MCF 10A (cell line): ENCODE data around the gene LMLN. TPM values are rescaled to one million over a fixed set of nuclear protein-coding genes. Genes with fewer than 3 reads are reported as not detected.

Experiments used
- BruUV-seq: library from RNA; stranded (reverse); fragments of 400-500 nt; replicated peaks from 2 replicates; lab custom pipeline; 2021; lab: Mats Ljungman, UMichigan
- CTCF ChIA-PET: fragments of 300-600 bp; sonication (Branson Sonifier 250); formaldehyde crosslinking; extraction: SDS; loops from one replicate; lab custom pipeline; 2021; ENCODE audit warnings: antibody characterized with exemption, inconsistent platforms; lab: Yijun Ruan, JAX
- POLR2A ChIA-PET: fragments of 300-600, 350-650 bp; sonication (Branson Sonifier 250); formaldehyde crosslinking; extraction: SDS; loops from one replicate; lab custom pipeline; 2020; ENCODE audit warnings: antibody characterized with exemption, inconsistent platforms; lab: Yijun Ruan, JAX
- DNase-seq: peaks from one replicate; pipeline ENCODE4 v3.0.0-alpha.2; 2018; ENCODE audit not compliant: unreplicated experiment
- H3K27ac Mint-ChIP-seq: one replicate; pipeline ENCODE4 v1.8.0; 2022; ENCODE audit warnings: mild to moderate bottlenecking, low read depth, mixed read lengths; ENCODE audit not compliant: unreplicated experiment
- H3K27me3 Mint-ChIP-seq: one replicate; pipeline ENCODE4 v1.8.0; 2022; ENCODE audit warnings: mixed read lengths; ENCODE audit not compliant: insufficient read depth, unreplicated experiment
- H3K36me3 Mint-ChIP-seq: one replicate; pipeline ENCODE4 v1.8.0; 2022; ENCODE audit warnings: mild to moderate bottlenecking, moderate library complexity, mixed read lengths; ENCODE audit not compliant: insufficient read depth, unreplicated experiment
- H3K4me1 Mint-ChIP-seq: one replicate; pipeline ENCODE4 v1.8.0; 2022; ENCODE audit warnings: mixed read lengths; ENCODE audit not compliant: insufficient read depth, unreplicated experiment
- H3K4me3 Mint-ChIP-seq: one replicate; pipeline ENCODE4 v1.8.0; 2022; ENCODE audit warnings: mild to moderate bottlenecking, moderate library complexity, mixed read lengths; ENCODE audit not compliant: unreplicated experiment
- H3K9me3 Mint-ChIP-seq: one replicate; pipeline ENCODE4 v1.8.0; 2022; ENCODE audit warnings: mixed read lengths; ENCODE audit not compliant: unreplicated experiment
- CTCF ChIP-seq: fragments of 200-600 bp; IDR thresholded peaks from one replicate; pipeline ENCODE4 v1.8.0; 2022; ENCODE audit warnings: antibody characterized with exemption, mild to moderate bottlenecking; ENCODE audit not compliant: unreplicated experiment
- intact Hi-C: fragments of 100-400 bp; cut with micrococcal nuclease; formaldehyde crosslinking; loops from 2 replicates; pipeline ENCODE4 v1.14.1; 2022
- total RNA-seq: library from RNA; stranded (reverse); gene quantifications from 2 replicates; pipeline ENCODE4 v1.2.3, GENCODE V29; 2022

The LMLN gene
- total RNA-seq, 1 experiment from 2014 or later = 8.0 TPM

GRCh38 chr3:197950677-197951061 is 9.3 kb upstream of the LMLN start:
- ChIA-PET POLR2A (interaction anchor here (0.6 to 2.7 kb wide), 11 partner anchors 8 to 200 kb away, joined by 3 to 45 read pairs (median 5); partner anchors contain the start of genes FYTTD1 and LMLN), CTCF (interaction anchor here (0.6 to 0.7 kb wide), 3 partner anchors 9 to 180 kb away, joined by 3 read pairs; no protein-coding TSS in a partner anchor)
- no TSS peak for BruUV-seq
- Mint-ChIP-seq H3K36me3 (peaks cover 59% of the 10 kb centered on the region), H3K27ac (peak overlapping the region; percentile 100), H3K4me1 (peaks cover 22% of the 10 kb centered on the region), H3K9me3 (no peaks in the 10 kb centered on the region), H3K4me3 (peak overlapping the region; percentile 96), H3K27me3 (no peaks in the 10 kb centered on the region)
- no peak for DNase-seq
- TF ChIP-seq CTCF = no peak
- intact Hi-C loops = no loop called here

- H3K36me3 Mint-ChIP-seq = peaks cover 67% of the 10 kb centered on the region
- POLR2A ChIA-PET = interaction anchor here (1.1 to 2.7 kb wide), 7 partner anchors 7 to 201 kb away, joined by 4 to 45 read pairs (median 5); partner anchors contain the start of genes FYTTD1 and LMLN
- H3K27ac Mint-ChIP-seq = peak overlapping the region; percentile 100
- TF ChIP-seq CTCF = no peak
- intact Hi-C loops = no loop called here
- BruUV-seq = no TSS peak
- peak overlapping the region; percentile 96 for H3K4me3 Mint-ChIP-seq
- CTCF ChIA-PET = no interaction called here
- peaks cover 22% of the 10 kb centered on the region for H3K4me1 Mint-ChIP-seq
- no peaks in the 10 kb centered on the region for H3K9me3 Mint-ChIP-seq
- no peak for DNase-seq
- H3K27me3 Mint-ChIP-seq = no peaks in the 10 kb centered on the region
Measured at GRCh38 chr3:197951392-197951990, 8.5 kb upstream of the LMLN start.

- no TSS peak for BruUV-seq
Measured at GRCh38 chr3:197952440-197952839, 7.6 kb upstream of the LMLN start.

More at GRCh38 chr3:197952440-197952839, 7.6 kb upstream of the LMLN start:
- DNase-seq = no peak
- ChIA-PET POLR2A (interaction anchor here (0.6 to 1.3 kb wide), 2 partner anchors 9 to 12 kb away, joined by 3 to 10 read pairs; no protein-coding TSS in a partner anchor), CTCF (interaction anchor here (0.6 kb wide), 1 partner anchor 44 kb away, joined by 3 read pairs; no protein-coding TSS in a partner anchor)
- TF ChIP-seq CTCF = no peak
- H3K4me1 Mint-ChIP-seq = peaks cover 26% of the 10 kb centered on the region
- H3K27me3 Mint-ChIP-seq = no peaks in the 10 kb centered on the region
- H3K27ac Mint-ChIP-seq = peak overlapping the region; percentile 70
- peak overlapping the region; percentile 96 for H3K4me3 Mint-ChIP-seq
- peaks cover 77% of the 10 kb centered on the region for H3K36me3 Mint-ChIP-seq
- H3K9me3 Mint-ChIP-seq = no peaks in the 10 kb centered on the region
- intact Hi-C loops = no loop called here
